Uterus (tissue), 2 donors: ENCODE results near the gene STKLD1.

Experiments
- POLR2A ChIP-seq, 2 donors: fragments of 450-650 bp; IDR thresholded peaks; one replicate each; pipeline ENCODE4 v1.6.1; 2016; ENCODE audit warnings: antibody characterized with exemption in 2 of 2, mild to moderate bottlenecking in 1 of 2, moderate library complexity in 1 of 2
- TF ChIP-seq, protein P1 (sequence below), 4 experiments: fragments of 200-600 bp in 2 of 4; fragments of 450-650 bp in 2 of 4; sonication (generic) in 2 of 4; IDR thresholded peaks; one replicate each; pipeline ENCODE4 v1.5.1; 2016 to 2019; ENCODE audit warnings: antibody characterized with exemption in 4 of 4, mild to moderate bottlenecking in 2 of 4, moderate library complexity in 1 of 4

DNA sequence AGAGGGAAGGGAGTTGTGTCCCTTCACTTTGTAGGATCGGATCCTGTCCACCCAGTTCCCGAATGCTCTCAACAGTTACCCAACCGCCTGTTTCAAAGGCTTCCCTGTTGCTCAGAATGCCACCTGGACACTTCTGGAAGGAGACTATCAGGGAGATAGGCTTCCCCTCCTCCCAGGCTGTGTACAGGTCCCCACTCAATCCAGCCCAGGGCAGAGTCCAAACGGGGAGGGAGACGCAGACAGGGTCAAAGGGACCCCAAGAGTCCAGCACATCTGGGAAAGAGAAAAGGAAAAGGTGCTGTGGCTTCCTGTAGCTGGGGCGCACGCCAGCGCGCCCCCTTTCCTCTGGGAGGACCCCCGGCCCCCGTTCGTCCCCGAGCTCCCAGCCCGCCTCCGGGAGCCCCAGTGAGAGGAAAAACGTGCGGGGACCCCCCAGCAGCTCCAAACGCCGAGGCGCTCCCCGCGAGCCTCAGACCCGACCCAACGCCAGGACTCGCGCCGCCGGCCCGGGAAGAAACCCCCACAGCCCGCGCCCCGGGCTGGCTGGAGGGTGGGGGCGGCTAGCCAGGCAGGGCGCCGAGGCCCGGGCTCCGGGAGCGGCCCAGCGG is 946 bp upstream of the STKLD1 start:
- TF ChIP-seq, protein P1, sequence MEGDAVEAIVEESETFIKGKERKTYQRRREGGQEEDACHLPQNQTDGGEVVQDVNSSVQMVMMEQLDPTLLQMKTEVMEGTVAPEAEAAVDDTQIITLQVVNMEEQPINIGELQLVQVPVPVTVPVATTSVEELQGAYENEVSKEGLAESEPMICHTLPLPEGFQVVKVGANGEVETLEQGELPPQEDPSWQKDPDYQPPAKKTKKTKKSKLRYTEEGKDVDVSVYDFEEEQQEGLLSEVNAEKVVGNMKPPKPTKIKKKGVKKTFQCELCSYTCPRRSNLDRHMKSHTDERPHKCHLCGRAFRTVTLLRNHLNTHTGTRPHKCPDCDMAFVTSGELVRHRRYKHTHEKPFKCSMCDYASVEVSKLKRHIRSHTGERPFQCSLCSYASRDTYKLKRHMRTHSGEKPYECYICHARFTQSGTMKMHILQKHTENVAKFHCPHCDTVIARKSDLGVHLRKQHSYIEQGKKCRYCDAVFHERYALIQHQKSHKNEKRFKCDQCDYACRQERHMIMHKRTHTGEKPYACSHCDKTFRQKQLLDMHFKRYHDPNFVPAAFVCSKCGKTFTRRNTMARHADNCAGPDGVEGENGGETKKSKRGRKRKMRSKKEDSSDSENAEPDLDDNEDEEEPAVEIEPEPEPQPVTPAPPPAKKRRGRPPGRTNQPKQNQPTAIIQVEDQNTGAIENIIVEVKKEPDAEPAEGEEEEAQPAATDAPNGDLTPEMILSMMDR (IDR thresholded peaks at IDR 0.05), result no peak
- no peak for TF ChIP-seq POLR2A (IDR thresholded peaks at IDR 0.05)
